MM.1S (cell line): ENCODE results near the gene LILRB3.

Experiments
- DNase-seq: peaks from one replicate; pipeline ENCODE4 v3.0.0-alpha.2; 2015
- H2AFZ ChIP-seq: fragments of 300-600 bp; sonication (generic); 2 replicates; pipeline ENCODE4 v1.6.0; 2016; ENCODE audit warnings: antibody characterized with exemption, low read length
- H3F3A ChIP-seq: fragments of 300-600 bp; sonication (generic); 2 replicates; pipeline ENCODE4 v1.6.1; 2016; ENCODE audit warnings: mild to moderate bottlenecking, antibody characterized with exemption, low read length, moderate library complexity, mixed read lengths; ENCODE audit not compliant: insufficient read depth
- H3K27ac ChIP-seq: fragments of 300-600 bp; sonication (generic); 2 replicates; pipeline ENCODE4 v1.5.1; 2016; ENCODE audit warnings: mild to moderate bottlenecking, low read length
- H3K27me3 ChIP-seq: fragments of 300-600 bp; sonication (generic); replicated peaks from 2 replicates; pipeline ENCODE4 v1.6.0; 2016; ENCODE audit warnings: low read length; ENCODE audit not compliant: insufficient read depth
- H3K36me3 ChIP-seq: fragments of 300-600 bp; sonication (generic); replicated peaks from 2 replicates; pipeline ENCODE4 v1.6.1; 2016; ENCODE audit warnings: mild to moderate bottlenecking, low read length, mixed read lengths; ENCODE audit not compliant: insufficient read depth
- H3K4me1 ChIP-seq: fragments of 300-600 bp; sonication (generic); 2 replicates; pipeline ENCODE4 v1.6.1; 2016; ENCODE audit warnings: low read length, mixed read lengths
- H3K4me2 ChIP-seq: fragments of 300-600 bp; sonication (generic); 2 replicates; pipeline ENCODE4 v1.6.0; 2016; ENCODE audit warnings: low read depth, low read length
- H3K4me3 ChIP-seq: fragments of 300-600 bp; sonication (generic); 2 replicates; pipeline ENCODE4 v1.5.1; 2016; ENCODE audit warnings: low read length, mixed read lengths
- H3K79me2 ChIP-seq: fragments of 300-600 bp; sonication (generic); 2 replicates; pipeline ENCODE4 v1.6.1; 2016; ENCODE audit warnings: mixed run types, low read length, mixed read lengths
- H3K9ac ChIP-seq: fragments of 300-600 bp; sonication (generic); 2 replicates; pipeline ENCODE4 v1.6.1; 2016; ENCODE audit warnings: low read length, mixed read lengths
- H3K9me2 ChIP-seq: fragments of 300-600 bp; sonication (generic); replicated peaks from 2 replicates; pipeline ENCODE4 v1.6.1; 2016; ENCODE audit warnings: mild to moderate bottlenecking, low read length, mixed read lengths; ENCODE audit not compliant: insufficient read depth
- H3K9me3 ChIP-seq: fragments of 300-600 bp; sonication (generic); replicated peaks from 2 replicates; pipeline ENCODE4 v1.6.1; 2016; ENCODE audit warnings: mild to moderate bottlenecking, low read length, mixed read lengths; ENCODE audit not compliant: insufficient read depth
- H4K20me1 ChIP-seq: fragments of 300-600 bp; sonication (generic); 2 replicates; pipeline ENCODE4 v1.6.1; 2016; ENCODE audit warnings: mild to moderate bottlenecking, low read length, moderate library complexity, mixed read lengths; ENCODE audit not compliant: insufficient read depth
- EZH2 ChIP-seq: fragments of 300-600 bp; sonication (generic); optimal IDR thresholded peaks from 2 replicates; pipeline ENCODE3; 2017; ENCODE audit warnings: low read depth, mild to moderate bottlenecking, antibody characterized with exemption, low read length, mixed read lengths
- EZH2phosphoT487 ChIP-seq: fragments of 300-600 bp; sonication (generic); IDR thresholded peaks from 2 replicates; pipeline ENCODE4 v1.6.1; 2018; ENCODE audit warnings: antibody characterized with exemption, low read length
- TF ChIP-seq, protein P1 (sequence below): fragments of 300-600 bp; sonication (generic); IDR thresholded peaks from 2 replicates; pipeline ENCODE4 v1.5.1; 2016; ENCODE audit warnings: antibody characterized with exemption, low read length, mixed read lengths

LILRB3 gene

DNA sequence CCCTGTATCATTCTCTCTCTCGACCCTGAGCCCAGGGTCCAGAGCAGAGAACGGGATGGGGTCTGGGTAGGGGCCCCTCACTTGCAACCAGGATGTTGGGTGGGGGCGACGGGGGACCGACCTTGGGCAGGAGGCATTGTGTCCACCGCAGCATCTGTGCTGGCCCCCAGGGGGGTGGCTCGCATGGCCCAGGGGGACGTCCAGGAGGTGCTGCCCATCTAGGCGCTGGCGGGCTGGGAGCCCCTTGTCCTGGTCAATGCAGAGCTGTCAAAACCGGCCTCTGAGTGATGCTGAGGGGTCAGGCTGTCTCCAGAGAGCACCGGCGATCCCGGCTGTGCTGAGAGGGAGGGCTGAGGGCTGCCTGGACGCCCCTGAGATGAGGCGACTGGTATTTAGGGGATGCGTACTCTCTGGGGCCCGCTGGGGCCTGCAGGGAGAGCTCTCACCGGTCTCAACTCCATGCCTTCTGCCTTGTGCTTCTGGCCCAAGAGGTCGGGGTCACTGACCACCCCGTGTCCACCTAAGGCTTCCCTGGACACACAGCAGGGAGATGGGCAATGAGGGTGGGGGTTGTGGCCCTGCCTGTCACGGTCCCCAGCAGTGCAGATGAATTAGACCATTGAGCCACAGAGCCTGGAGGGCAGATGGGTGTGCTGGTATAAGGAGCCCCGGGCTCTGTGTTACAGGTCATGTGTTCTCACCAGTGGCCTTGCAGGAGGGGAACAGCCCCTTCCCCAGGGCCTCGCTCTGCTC lies 13.6 kb downstream of the LILRB3 start:
- H3K4me3 ChIP-seq: no peak overlapping the region
- no peak overlapping the region for H3K4me2 ChIP-seq
- H3K4me1 ChIP-seq: peaks cover 11% of the 10 kb centered on the region; the same call in 1 of the 2 replicates
- H3K79me2 ChIP-seq: peaks cover 30% of the 10 kb centered on the region
- TF ChIP-seq EZH2phosphoT487: no peak
- TF ChIP-seq EZH2: no peak
- TF ChIP-seq, protein P1, sequence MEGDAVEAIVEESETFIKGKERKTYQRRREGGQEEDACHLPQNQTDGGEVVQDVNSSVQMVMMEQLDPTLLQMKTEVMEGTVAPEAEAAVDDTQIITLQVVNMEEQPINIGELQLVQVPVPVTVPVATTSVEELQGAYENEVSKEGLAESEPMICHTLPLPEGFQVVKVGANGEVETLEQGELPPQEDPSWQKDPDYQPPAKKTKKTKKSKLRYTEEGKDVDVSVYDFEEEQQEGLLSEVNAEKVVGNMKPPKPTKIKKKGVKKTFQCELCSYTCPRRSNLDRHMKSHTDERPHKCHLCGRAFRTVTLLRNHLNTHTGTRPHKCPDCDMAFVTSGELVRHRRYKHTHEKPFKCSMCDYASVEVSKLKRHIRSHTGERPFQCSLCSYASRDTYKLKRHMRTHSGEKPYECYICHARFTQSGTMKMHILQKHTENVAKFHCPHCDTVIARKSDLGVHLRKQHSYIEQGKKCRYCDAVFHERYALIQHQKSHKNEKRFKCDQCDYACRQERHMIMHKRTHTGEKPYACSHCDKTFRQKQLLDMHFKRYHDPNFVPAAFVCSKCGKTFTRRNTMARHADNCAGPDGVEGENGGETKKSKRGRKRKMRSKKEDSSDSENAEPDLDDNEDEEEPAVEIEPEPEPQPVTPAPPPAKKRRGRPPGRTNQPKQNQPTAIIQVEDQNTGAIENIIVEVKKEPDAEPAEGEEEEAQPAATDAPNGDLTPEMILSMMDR: no peak
- H3K27me3 ChIP-seq: no peaks in the 10 kb centered on the region
- H2AFZ ChIP-seq: no peak overlapping the region
- H3K9ac ChIP-seq: no peak overlapping the region
- H3K36me3 ChIP-seq: peaks cover 23% of the 10 kb centered on the region
- H3K27ac ChIP-seq: no peak overlapping the region
- no peak for DNase-seq
- no peaks in the 10 kb centered on the region for H3K9me3 ChIP-seq
- H3K9me2 ChIP-seq: no peaks in the 10 kb centered on the region
- H4K20me1 ChIP-seq: peaks cover 57% of the 10 kb centered on the region
- peaks cover 62% of the 10 kb centered on the region for H3F3A ChIP-seq

DNA sequence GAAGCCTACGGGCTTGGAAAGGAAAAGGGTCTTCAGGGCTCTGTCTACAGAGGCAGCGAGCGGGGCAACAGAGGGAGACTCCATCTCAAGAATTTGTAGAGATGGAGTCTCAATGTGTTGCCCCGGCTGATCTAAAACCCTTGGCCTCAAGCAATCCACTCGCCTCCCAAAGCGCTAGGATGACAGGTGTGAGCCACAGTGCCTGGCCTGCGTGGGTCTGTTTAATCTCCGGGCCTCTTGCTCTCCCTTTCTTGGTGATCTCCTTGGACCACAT lies 14.1 kb downstream of the LILRB3 start:
- Histone ChIP-seq H3K4me2 (no peak overlapping the region), H3K9ac (no peak overlapping the region), H3F3A (peaks cover 65% of the 10 kb centered on the region), H4K20me1 (peaks cover 62% of the 10 kb centered on the region), H3K4me3 (no peak overlapping the region), H3K27me3 (no peaks in the 10 kb centered on the region), H3K79me2 (peaks cover 35% of the 10 kb centered on the region), H3K36me3 (peaks cover 27% of the 10 kb centered on the region), H3K9me3 (no peaks in the 10 kb centered on the region), H3K27ac (no peak overlapping the region), H3K4me1 (peaks cover 13% of the 10 kb centered on the region; the same call in 1 of the 2 replicates), H2AFZ (no peak overlapping the region), H3K9me2 (no peaks in the 10 kb centered on the region)
- TF ChIP-seq, protein P1: no peak
- no peak for TF ChIP-seq EZH2
- DNase-seq: no peak

DNA sequence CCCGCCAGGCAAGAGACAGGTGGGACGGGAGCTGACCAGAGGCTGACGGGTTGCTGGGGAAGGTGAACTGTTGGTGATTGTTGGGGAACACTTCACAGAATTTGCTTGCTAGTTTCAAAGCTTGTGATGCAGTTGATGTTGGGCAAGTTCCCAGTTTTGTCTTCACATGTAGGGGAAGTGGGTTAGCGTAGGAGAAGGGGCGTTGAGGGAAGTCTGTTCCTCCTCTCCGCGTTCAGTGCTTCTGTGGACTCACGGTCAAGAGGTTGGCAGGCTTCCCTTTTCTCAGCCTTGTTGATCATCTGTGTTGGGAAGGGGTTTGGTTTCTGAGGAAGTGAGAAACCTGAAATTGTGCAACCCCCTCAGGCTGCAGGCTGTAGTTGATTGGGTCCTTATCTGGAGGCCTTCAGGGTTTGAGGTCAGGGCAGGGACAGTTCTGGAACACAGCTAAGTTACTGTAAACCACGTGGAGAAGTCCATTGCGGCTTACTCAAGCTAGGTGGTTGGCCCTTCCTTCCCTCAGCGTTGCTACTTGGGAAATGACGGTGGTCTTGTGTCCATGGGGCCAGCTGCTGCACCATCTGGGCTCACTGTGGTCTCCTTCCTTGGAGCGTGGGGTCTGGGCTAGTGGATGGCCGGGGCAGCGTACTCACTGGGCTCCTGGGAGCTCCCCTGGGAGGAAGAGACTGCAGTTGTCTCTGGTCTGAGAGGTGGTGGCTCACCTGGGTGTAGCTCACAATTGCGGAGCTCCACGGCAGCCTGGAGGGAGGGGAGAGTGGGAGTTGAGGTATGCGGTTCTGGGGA lies 14.6 kb downstream of the LILRB3 start:
- TF ChIP-seq EZH2: no peak
- no peak for TF ChIP-seq EZH2phosphoT487
- TF ChIP-seq, protein P1: no peak
- no peak overlapping the region for H3K27ac ChIP-seq
- H2AFZ ChIP-seq: no peak overlapping the region
- H3K27me3 ChIP-seq: no peaks in the 10 kb centered on the region
- peaks cover 18% of the 10 kb centered on the region for H3K4me1 ChIP-seq
- H3K79me2 ChIP-seq: peaks cover 40% of the 10 kb centered on the region
- H3F3A ChIP-seq: peaks cover 71% of the 10 kb centered on the region
- no peak overlapping the region for H3K4me3 ChIP-seq
- no peaks in the 10 kb centered on the region for H3K9me2 ChIP-seq
- H3K4me2 ChIP-seq: no peak overlapping the region
- no peak overlapping the region for H3K9ac ChIP-seq
- H4K20me1 ChIP-seq: peaks cover 68% of the 10 kb centered on the region
- no peaks in the 10 kb centered on the region for H3K9me3 ChIP-seq
- no peak for DNase-seq
- peaks cover 32% of the 10 kb centered on the region for H3K36me3 ChIP-seq
